ENCODE data around the gene GP2. TPM values are rescaled to one million over a fixed set of nuclear protein-coding genes. Genes with fewer than 3 reads are reported as not detected.

Gene GP2
- total and polyA plus RNA-seq, 2 donors (not counting 1 experiment from before 2014, with no cell fraction given), result not detected

- POLR2A ChIA-PET, result no interaction called here
- ATAC-seq (ENCODE audit: low read depth) (no peak), DNase-seq (no peak)
- no peaks in the 10 kb centered on the region for H3K36me3 ChIP-seq (replicated peaks in 1 of 2; ENCODE audit: control extremely low read depth in 1 of 2, control insufficient read depth in 1 of 2, extremely low read depth in 1 of 2, insufficient read depth in 2 of 2, low read length in 1 of 2)
- Mint-ChIP-seq H3K4me3 (no peak overlapping the region), H3K27ac (no peak overlapping the region), H3K27me3 (no peaks in the 10 kb centered on the region), H3K4me1 (no peaks in the 10 kb centered on the region), H3K9me3 (ENCODE audit: insufficient read depth) (no peaks in the 10 kb centered on the region)
- no peaks in the 10 kb centered on the region for H4K20me1 ChIP-seq (ENCODE audit: control insufficient read depth, insufficient read depth, low read length, poor library complexity, severe bottlenecking)
- no peak overlapping the region for H2AFZ ChIP-seq (ENCODE audit: insufficient read depth, low read depth, low read length, poor library complexity, severe bottlenecking)
- no peaks in the 10 kb centered on the region for H3K27me3 ChIP-seq (replicated peaks in 1 of 4; ENCODE audit: control extremely low read depth in 1 of 4, control insufficient read depth in 3 of 4, insufficient read depth in 4 of 4, low read length in 3 of 4)
- 77% methylated on average over 4 of the region's 5 CpGs for WGBS (ENCODE audit: insufficient coverage)
- H3K4me1 ChIP-seq (ENCODE audit: control insufficient read depth in 2 of 2, insufficient read depth in 2 of 2, low read length in 2 of 2), result no peaks in the 10 kb centered on the region
- H3K79me2 ChIP-seq (ENCODE audit: control insufficient read depth, insufficient read depth, low read length), result no peaks in the 10 kb centered on the region
- intact Hi-C loops (cut with micrococcal nuclease), result no loop called here
- no peak overlapping the region for H3K9ac ChIP-seq (ENCODE audit: low read length)
- no peak for TF ChIP-seq EZH2 (IDR thresholded peaks at IDR 0.05; ENCODE audit: borderline replicate concordance, insufficient read depth, low read depth, low read length, poor library complexity, severe bottlenecking)
- TF ChIP-seq, protein P1, sequence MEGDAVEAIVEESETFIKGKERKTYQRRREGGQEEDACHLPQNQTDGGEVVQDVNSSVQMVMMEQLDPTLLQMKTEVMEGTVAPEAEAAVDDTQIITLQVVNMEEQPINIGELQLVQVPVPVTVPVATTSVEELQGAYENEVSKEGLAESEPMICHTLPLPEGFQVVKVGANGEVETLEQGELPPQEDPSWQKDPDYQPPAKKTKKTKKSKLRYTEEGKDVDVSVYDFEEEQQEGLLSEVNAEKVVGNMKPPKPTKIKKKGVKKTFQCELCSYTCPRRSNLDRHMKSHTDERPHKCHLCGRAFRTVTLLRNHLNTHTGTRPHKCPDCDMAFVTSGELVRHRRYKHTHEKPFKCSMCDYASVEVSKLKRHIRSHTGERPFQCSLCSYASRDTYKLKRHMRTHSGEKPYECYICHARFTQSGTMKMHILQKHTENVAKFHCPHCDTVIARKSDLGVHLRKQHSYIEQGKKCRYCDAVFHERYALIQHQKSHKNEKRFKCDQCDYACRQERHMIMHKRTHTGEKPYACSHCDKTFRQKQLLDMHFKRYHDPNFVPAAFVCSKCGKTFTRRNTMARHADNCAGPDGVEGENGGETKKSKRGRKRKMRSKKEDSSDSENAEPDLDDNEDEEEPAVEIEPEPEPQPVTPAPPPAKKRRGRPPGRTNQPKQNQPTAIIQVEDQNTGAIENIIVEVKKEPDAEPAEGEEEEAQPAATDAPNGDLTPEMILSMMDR (IDR thresholded peaks at IDR 0.05), result no peak
- no peak overlapping the region for H3K27ac ChIP-seq (ENCODE audit: low read length in 2 of 2)
- CTCF ChIA-PET, result no interaction called here
- no peak overlapping the region for H3K4me2 ChIP-seq (replicated peaks; ENCODE audit: low read depth, low read length, poor library complexity, severe bottlenecking)
- peaks cover 0 to 8% (median 0%) of the 10 kb centered on the region in 3 donors for H3K9me3 ChIP-seq (ENCODE audit: control extremely low read depth in 1 of 3, control insufficient read depth in 2 of 3, insufficient read depth in 1 of 3, low read length in 2 of 3)
- no peak overlapping the region for H3K4me3 ChIP-seq (ENCODE audit: control extremely low read depth in 1 of 5, extremely low read depth in 1 of 5, insufficient read depth in 1 of 5, low read depth in 2 of 5, low read length in 4 of 5)
These were observed 17.3 kb upstream of the GP2 start for GRCh38 chr16:20344611-20345010.

- Histone ChIP-seq H3K36me3 (replicated peaks in 1 of 2; ENCODE audit: control extremely low read depth in 1 of 2, control insufficient read depth in 1 of 2, extremely low read depth in 1 of 2, insufficient read depth in 2 of 2, low read length in 1 of 2) (no peaks in the 10 kb centered on the region), H3K27me3 (replicated peaks in 1 of 4; ENCODE audit: control extremely low read depth in 1 of 4, control insufficient read depth in 3 of 4, insufficient read depth in 4 of 4, low read length in 3 of 4) (no peaks in the 10 kb centered on the region), H3K4me1 (ENCODE audit: control insufficient read depth in 2 of 2, insufficient read depth in 2 of 2, low read length in 2 of 2) (no peaks in the 10 kb centered on the region), H3K9ac (ENCODE audit: low read length) (no peak overlapping the region), H4K20me1 (ENCODE audit: control insufficient read depth, insufficient read depth, low read length, poor library complexity, severe bottlenecking) (no peaks in the 10 kb centered on the region), H3K79me2 (ENCODE audit: control insufficient read depth, insufficient read depth, low read length) (no peaks in the 10 kb centered on the region), H3K27ac (ENCODE audit: low read length in 2 of 2) (no peak overlapping the region), H3K4me2 (replicated peaks; ENCODE audit: low read depth, low read length, poor library complexity, severe bottlenecking) (no peak overlapping the region), H2AFZ (ENCODE audit: insufficient read depth, low read depth, low read length, poor library complexity, severe bottlenecking) (no peak overlapping the region), H3K9me3 (ENCODE audit: control extremely low read depth in 1 of 3, control insufficient read depth in 2 of 3, insufficient read depth in 1 of 3, low read length in 2 of 3) (no peaks in the 10 kb centered on the region), H3K4me3 (ENCODE audit: control extremely low read depth in 1 of 5, extremely low read depth in 1 of 5, insufficient read depth in 1 of 5, low read depth in 2 of 5, low read length in 4 of 5) (no peak overlapping the region)
- Mint-ChIP-seq H3K9me3 (ENCODE audit: insufficient read depth) (no peaks in the 10 kb centered on the region), H3K4me1 (no peaks in the 10 kb centered on the region), H3K27ac (no peak overlapping the region), H3K4me3 (no peak overlapping the region), H3K27me3 (peaks cover 4% of the 10 kb centered on the region)
- TF ChIP-seq EZH2 (IDR thresholded peaks at IDR 0.05; ENCODE audit: borderline replicate concordance, insufficient read depth, low read depth, low read length, poor library complexity, severe bottlenecking), result no peak
- TF ChIP-seq, protein P1 (IDR thresholded peaks at IDR 0.05), result no peak
- no peak for DNase-seq
- POLR2A ChIA-PET, result no interaction called here
- intact Hi-C loops (cut with micrococcal nuclease), result no loop called here
- ATAC-seq (ENCODE audit: low read depth), result no peak
- WGBS (ENCODE audit: insufficient coverage), result 60% methylated on average over 1 of the region's 3 CpGs
- CTCF ChIA-PET, result no interaction called here
These were observed 12.4 kb upstream of the GP2 start for GRCh38 chr16:20339744-20340143.
